Brain microvascular endothelial cell (primary cell): ENCODE measurements around the gene TMEM139.

Source experiments
- DNase-seq: peaks from one replicate; pipeline ENCODE4 v3.0.0-alpha.2; 2020
- H3K27ac ChIP-seq: fragments of 250-450 bp; sonication (Bioruptor Pico); 2 replicates; pipeline ENCODE4 v1.5.1; 2020; ENCODE audit warnings: mild to moderate bottlenecking, moderate library complexity
- H3K27me3 ChIP-seq: fragments of 250-450 bp; sonication (Bioruptor Pico); replicated peaks from 2 replicates; pipeline ENCODE4 v1.5.1; 2020; ENCODE audit warnings: mild to moderate bottlenecking
- H3K36me3 ChIP-seq: fragments of 250-450 bp; sonication (Bioruptor Pico); replicated peaks from 2 replicates; pipeline ENCODE4 v1.5.1; 2020; ENCODE audit warnings: mild to moderate bottlenecking
- H3K4me3 ChIP-seq: 2 replicates; pipeline ENCODE4 v1.5.1; 2011; ENCODE audit warnings: low read depth, mild to moderate bottlenecking, control low read depth, low read length, moderate library complexity
- CTCF ChIP-seq: IDR thresholded peaks from 2 replicates; pipeline ENCODE4 v1.5.1; 2011; ENCODE audit warnings: low read depth, mild to moderate bottlenecking, moderate library complexity, low read length, control low read depth, inconsistent platforms; ENCODE audit errors: missing control alignments
- in situ Hi-C: cut with HindIII; loops from 2 replicates; pipeline ENCODE4 v1.10.0; 2017; ENCODE audit warnings: low sequenced_read_pairs, low pct_ligation_motif_present

Gene TMEM139

GRCh38 chr7:143271240-143271639, 13.5 kb upstream of the TMEM139 start:
- no peak for DNase-seq
- in situ Hi-C loops, result no loop called here

GRCh38 chr7:143272871-143273270, 11.9 kb upstream of the TMEM139 start:
- no peak for DNase-seq
- TF ChIP-seq CTCF, result no peak
- Histone ChIP-seq H3K4me3 (no peak overlapping the region), H3K27me3 (no peaks in the 10 kb centered on the region), H3K27ac (no peak overlapping the region), H3K36me3 (peaks cover 14% of the 10 kb centered on the region)
- in situ Hi-C loops, result no loop called here

More at GRCh38 chr7:143271240-143271639, 13.5 kb upstream of the TMEM139 start:
- Histone ChIP-seq H3K4me3 (no peak overlapping the region), H3K36me3 (peaks cover 20% of the 10 kb centered on the region), H3K27me3 (no peaks in the 10 kb centered on the region), H3K27ac (no peak overlapping the region)
- no peak for TF ChIP-seq CTCF

- Histone ChIP-seq H3K36me3 (no peaks in the 10 kb centered on the region), H3K27me3 (no peaks in the 10 kb centered on the region), H3K4me3 (no peak overlapping the region), H3K27ac (peak overlapping the region; percentile 14)
- in situ Hi-C loops, result no loop called here
- peak; percentile 79 for DNase-seq
- no peak for TF ChIP-seq CTCF
Measured at GRCh38 chr7:143279186-143280098, 5.3 kb upstream of the TMEM139 start.

GRCh38 chr7:143280160-143280559, 4.6 kb upstream of the TMEM139 start:
- no peak for TF ChIP-seq CTCF
- in situ Hi-C loops, result no loop called here

GRCh38 chr7:143280566-143280965, 4.2 kb upstream of the TMEM139 start:
- no peaks in the 10 kb centered on the region for H3K36me3 ChIP-seq
- no peak for DNase-seq
- no peaks in the 10 kb centered on the region for H3K27me3 ChIP-seq
- no peak for TF ChIP-seq CTCF
- no peak overlapping the region for H3K4me3 ChIP-seq
- in situ Hi-C loops, result no loop called here
- no peak overlapping the region for H3K27ac ChIP-seq

More at GRCh38 chr7:143280160-143280559, 4.6 kb upstream of the TMEM139 start:
- DNase-seq, result no peak
- Histone ChIP-seq H3K27me3 (no peaks in the 10 kb centered on the region), H3K27ac (no peak overlapping the region), H3K4me3 (no peak overlapping the region), H3K36me3 (no peaks in the 10 kb centered on the region)
